ENCODE data around the gene HUS1.
"Not testable (repeated sequence)": the region's sequence is repeated elsewhere in the genome, so short reads cannot be mapped to it uniquely, and the experiment has no call there.

- TF ChIP-seq CTCF (conservative IDR thresholded peaks at IDR 0.05); ZFX (IDR thresholded peaks at IDR 0.05): not testable (repeated sequence)
Observed at GRCh38 chr7:47980648-47981047, 1.2 kb upstream of the HUS1 start.
